ENCODE measurements around the gene ANKRD37. TPM values are rescaled to one million over a fixed set of nuclear protein-coding genes. Genes with fewer than 3 reads are reported as not detected.

ANKRD37 gene
- total and polyA plus RNA-seq, 2 donors (not counting 3 experiments of a cell fraction or from before 2014, with no cell fraction given) = 4.0 to 5.8 TPM

DNA sequence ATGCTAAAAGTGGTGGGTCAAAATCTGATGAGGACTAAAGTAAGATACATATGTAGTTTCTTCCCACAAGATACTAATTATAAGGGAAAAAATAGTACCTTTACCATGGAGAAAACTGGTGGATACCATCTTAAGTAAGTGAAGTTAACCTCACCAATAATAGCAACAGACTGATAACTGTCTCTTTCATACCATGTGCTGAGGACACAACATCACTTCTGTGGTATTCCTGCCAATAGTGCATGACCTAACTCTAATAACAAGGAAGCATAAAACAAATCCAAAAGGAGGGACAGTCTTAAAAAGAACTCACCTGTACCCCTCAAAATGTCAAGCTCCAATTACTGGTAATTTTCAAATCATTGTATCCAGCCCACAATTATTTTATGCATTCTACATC is 20.3 kb downstream of the ANKRD37 start:
- Histone ChIP-seq H3K9me1 (replicated peaks; ENCODE audit: control insufficient read depth, extremely low read depth, insufficient read depth, low read length) (no peaks in the 10 kb centered on the region), H2AFZ (ENCODE audit: low read depth, low read length) (no peak overlapping the region), H3K9me3 (replicated peaks; ENCODE audit: control insufficient read depth, insufficient read depth, low read length) (no peaks in the 10 kb centered on the region), H3K4me2 (ENCODE audit: insufficient read depth, low read length) (no peak overlapping the region), H3K4me1 (ENCODE audit: control insufficient read depth, extremely low read depth, insufficient read depth, low read length) (peaks cover 10% of the 10 kb centered on the region), H3K9ac (replicated peaks; ENCODE audit: extremely low read depth, insufficient read depth, low read length) (no peak overlapping the region), H3K4me3 (replicated peaks in 1 of 3; ENCODE audit: insufficient read depth in 1 of 3, low read depth in 1 of 3, low read length in 3 of 3) (no peak overlapping the region), H3K27ac (ENCODE audit: insufficient read depth, low read depth, low read length) (no peak overlapping the region), H3K27me3 (ENCODE audit: control insufficient read depth in 2 of 2, insufficient read depth in 2 of 2, low read length in 2 of 2) (no peaks in the 10 kb centered on the region), H3K79me2 (ENCODE audit: control insufficient read depth, insufficient read depth, low read length) (no peaks in the 10 kb centered on the region), H3K36me3 (ENCODE audit: control insufficient read depth in 2 of 2, extremely low read depth in 1 of 2, insufficient read depth in 2 of 2, low read length in 2 of 2) (peaks cover 0 to 3% of the 10 kb centered on the region in 2 experiments), H4K20me1 (replicated peaks; ENCODE audit: control insufficient read depth, extremely low read depth, insufficient read depth, low read length) (no peaks in the 10 kb centered on the region)
- DNase-seq (ENCODE audit: low read depth, low spot score) (no peak), FAIRE-seq (no peak)
- CTCF ChIA-PET = interaction anchor here (0.8 kb wide), 1 partner anchor 233 kb away, joined by 4 read pairs; no protein-coding TSS in a partner anchor
- BruUV-seq (replicated peaks) = no TSS peak
- intact Hi-C loops (cut with micrococcal nuclease) = no loop called here
- POLR2A ChIA-PET = no interaction called here
- no peak for TF ChIP-seq POLR2AphosphoS5 (IDR thresholded peaks at IDR 0.05; ENCODE audit: insufficient read depth, low read depth, low read length)
- no peak for TF ChIP-seq FOS (IDR thresholded peaks at IDR 0.05; ENCODE audit: borderline replicate concordance, insufficient read depth, low read length)
- TF ChIP-seq MYC (IDR thresholded peaks at IDR 0.05; ENCODE audit: low read depth, low read length) = no peak
- TF ChIP-seq, protein P1, sequence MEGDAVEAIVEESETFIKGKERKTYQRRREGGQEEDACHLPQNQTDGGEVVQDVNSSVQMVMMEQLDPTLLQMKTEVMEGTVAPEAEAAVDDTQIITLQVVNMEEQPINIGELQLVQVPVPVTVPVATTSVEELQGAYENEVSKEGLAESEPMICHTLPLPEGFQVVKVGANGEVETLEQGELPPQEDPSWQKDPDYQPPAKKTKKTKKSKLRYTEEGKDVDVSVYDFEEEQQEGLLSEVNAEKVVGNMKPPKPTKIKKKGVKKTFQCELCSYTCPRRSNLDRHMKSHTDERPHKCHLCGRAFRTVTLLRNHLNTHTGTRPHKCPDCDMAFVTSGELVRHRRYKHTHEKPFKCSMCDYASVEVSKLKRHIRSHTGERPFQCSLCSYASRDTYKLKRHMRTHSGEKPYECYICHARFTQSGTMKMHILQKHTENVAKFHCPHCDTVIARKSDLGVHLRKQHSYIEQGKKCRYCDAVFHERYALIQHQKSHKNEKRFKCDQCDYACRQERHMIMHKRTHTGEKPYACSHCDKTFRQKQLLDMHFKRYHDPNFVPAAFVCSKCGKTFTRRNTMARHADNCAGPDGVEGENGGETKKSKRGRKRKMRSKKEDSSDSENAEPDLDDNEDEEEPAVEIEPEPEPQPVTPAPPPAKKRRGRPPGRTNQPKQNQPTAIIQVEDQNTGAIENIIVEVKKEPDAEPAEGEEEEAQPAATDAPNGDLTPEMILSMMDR (IDR thresholded peaks at IDR 0.05; ENCODE audit: extremely low read depth in 1 of 2, insufficient read depth in 1 of 2, low read depth in 1 of 2, low read length in 2 of 2) = no peak
- no peak for TF ChIP-seq EZH2 (IDR thresholded peaks at IDR 0.05; ENCODE audit: borderline replicate concordance, low read depth, low read length, severe bottlenecking)
- TF ChIP-seq JUN (IDR thresholded peaks at IDR 0.05; ENCODE audit: borderline replicate concordance, insufficient read depth, insufficient read length, low read depth) = no peak
- TF ChIP-seq, protein P2, sequence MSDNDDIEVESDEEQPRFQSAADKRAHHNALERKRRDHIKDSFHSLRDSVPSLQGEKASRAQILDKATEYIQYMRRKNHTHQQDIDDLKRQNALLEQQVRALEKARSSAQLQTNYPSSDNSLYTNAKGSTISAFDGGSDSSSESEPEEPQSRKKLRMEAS (IDR thresholded peaks at IDR 0.05; ENCODE audit: insufficient read depth, insufficient read length) = no peak
- no peak for TF ChIP-seq GATA2 (IDR thresholded peaks at IDR 0.05; ENCODE audit: insufficient read depth, insufficient read length, low read depth, low read length)
- no peak for TF ChIP-seq POLR2A (IDR thresholded peaks at IDR 0.05; ENCODE audit: low read depth, low read length)
- dilution Hi-C loops (cut with MboI; ENCODE audit: extremely low pct_ligation_motif_present, low sequenced_read_pairs) = no loop called here
